IgD-negative memory B cell (primary cell): ENCODE data around the gene TRABD2A. TPM values are rescaled to one million over a fixed set of nuclear protein-coding genes. Genes with fewer than 3 reads are reported as not detected.
"Not testable (repeated sequence)": the region's sequence is repeated elsewhere in the genome, so short reads cannot be mapped to it uniquely, and the experiment has no call there.

Experiments used
- H3K27ac Mint-ChIP-seq, 3 donors: one replicate each; pipeline ENCODE4 v1.8.0; 2020 to 2022; ENCODE audit warnings: mild to moderate bottlenecking in 3 of 3, mixed read lengths in 3 of 3, moderate library complexity in 1 of 3
- H3K27me3 Mint-ChIP-seq: one replicate; pipeline ENCODE4 v1.8.0; 2021; ENCODE audit warnings: mixed read lengths
- H3K36me3 Mint-ChIP-seq: one replicate; pipeline ENCODE4 v1.8.0; 2020; ENCODE audit warnings: mild to moderate bottlenecking, mixed read lengths
- H3K4me1 Mint-ChIP-seq, 3 donors: one replicate each; pipeline ENCODE4 v1.8.0; 2020 to 2022; ENCODE audit warnings: mixed read lengths in 3 of 3, mild to moderate bottlenecking in 1 of 3
- H3K4me3 Mint-ChIP-seq, 4 donors: one replicate each; pipeline ENCODE4 v1.8.0; 2020 to 2022; ENCODE audit warnings: mild to moderate bottlenecking in 4 of 4, mixed read lengths in 4 of 4, moderate library complexity in 3 of 4
- H3K9me3 Mint-ChIP-seq, 3 donors: one replicate each; pipeline ENCODE4 v1.8.0; 2020 to 2021; ENCODE audit warnings: mixed read lengths in 3 of 3, mild to moderate bottlenecking in 1 of 3
- polyA plus RNA-seq: library from polyadenylated mRNA; unstranded; fragments of 300-500 nt; fragmentation: Illumina TruSeq; gene quantifications from one replicate; pipeline ENCODE4 v1.2.3, GENCODE V29; 2021

Gene TRABD2A, protein sequence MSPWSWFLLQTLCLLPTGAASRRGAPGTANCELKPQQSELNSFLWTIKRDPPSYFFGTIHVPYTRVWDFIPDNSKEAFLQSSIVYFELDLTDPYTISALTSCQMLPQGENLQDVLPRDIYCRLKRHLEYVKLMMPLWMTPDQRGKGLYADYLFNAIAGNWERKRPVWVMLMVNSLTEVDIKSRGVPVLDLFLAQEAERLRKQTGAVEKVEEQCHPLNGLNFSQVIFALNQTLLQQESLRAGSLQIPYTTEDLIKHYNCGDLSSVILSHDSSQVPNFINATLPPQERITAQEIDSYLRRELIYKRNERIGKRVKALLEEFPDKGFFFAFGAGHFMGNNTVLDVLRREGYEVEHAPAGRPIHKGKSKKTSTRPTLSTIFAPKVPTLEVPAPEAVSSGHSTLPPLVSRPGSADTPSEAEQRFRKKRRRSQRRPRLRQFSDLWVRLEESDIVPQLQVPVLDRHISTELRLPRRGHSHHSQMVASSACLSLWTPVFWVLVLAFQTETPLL
- polyA plus RNA-seq: 5.7 TPM

DNA sequence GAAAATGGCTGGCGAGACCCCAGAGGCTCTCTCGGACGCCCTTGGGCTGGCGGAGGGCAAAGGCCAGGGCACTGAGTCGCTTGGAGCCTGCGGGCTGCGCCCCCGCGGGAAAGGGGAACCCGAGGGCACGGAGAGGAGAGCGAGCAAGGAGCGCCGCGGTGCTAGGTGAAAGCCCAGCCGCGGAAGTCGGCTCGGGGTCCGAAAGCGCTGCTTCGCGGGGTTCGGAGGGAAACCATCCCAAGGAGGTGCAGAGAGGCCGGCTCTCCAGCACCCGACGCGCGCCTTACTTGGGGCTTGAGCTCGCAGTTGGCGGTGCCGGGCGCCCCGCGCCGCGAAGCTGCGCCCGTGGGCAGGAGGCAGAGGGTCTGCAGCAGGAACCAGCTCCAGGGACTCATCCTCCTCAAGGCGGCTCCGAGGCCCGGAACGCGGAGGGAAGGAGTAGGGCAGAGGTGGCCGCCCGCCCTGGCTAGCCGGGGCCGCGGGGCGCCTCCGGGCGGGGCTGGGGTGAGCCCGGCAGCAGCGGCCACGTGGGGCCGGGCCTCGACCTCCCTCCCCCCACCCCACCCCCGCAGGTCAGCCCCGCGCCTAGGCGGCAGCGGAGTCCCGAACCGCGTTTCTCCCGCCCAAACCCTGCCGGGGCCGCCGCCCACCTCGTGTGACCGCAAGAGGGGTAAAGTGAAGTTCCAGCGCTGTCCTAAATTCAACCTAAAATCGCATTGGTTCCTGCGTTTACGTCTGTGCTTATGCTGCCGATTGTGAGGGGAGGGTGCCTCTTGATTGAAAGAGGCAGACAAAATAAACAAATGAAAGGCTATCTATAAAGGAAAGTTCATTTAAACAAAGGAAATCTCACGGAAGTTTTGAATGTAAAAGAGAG lies at the start of gene TRABD2A:
TSS of gene TRABD2A (minus strand) at position 440 of the 877 bp plus-strand sequence. CDS start at position 395, 45 bp downstream.
- Mint-ChIP-seq H3K27me3 (peaks cover 9% of the 10 kb centered on the region), H3K4me1 (peaks cover 15 to 24% (median 15%) of the 10 kb centered on the region in 3 donors), H3K9me3 (no peaks in the 10 kb centered on the region)

DNA sequence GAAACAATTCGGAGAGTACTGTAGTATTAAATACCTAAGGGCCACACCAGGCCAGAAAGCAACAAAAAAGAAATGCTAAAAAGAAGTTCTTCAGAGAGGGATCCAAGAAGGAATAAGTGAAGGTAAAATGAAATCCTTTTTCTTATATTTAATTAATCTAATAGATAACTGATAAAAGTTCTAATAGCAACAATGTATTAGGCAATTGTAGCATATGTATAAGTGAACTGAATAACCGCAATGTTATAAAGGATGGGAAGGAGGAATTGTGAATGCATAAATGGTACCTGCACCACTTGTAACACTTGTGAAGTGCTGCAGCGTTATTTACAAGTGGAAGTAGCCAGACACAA lies 46.4 kb upstream of the TRABD2A start:
- H3K27me3 Mint-ChIP-seq: no peaks in the 10 kb centered on the region
- peaks cover 27 to 42% (median 33%) of the 10 kb centered on the region in 3 donors for H3K4me1 Mint-ChIP-seq
- peak overlapping the region in 2 of 3 donors; percentile 87 to 98 for H3K27ac Mint-ChIP-seq
- H3K4me3 Mint-ChIP-seq: peak overlapping the region; percentile 97 to 100 (median 99)
- peaks cover 4% of the 10 kb centered on the region for H3K36me3 Mint-ChIP-seq
- H3K9me3 Mint-ChIP-seq: no peaks in the 10 kb centered on the region

More for the DNA sequence above, at the start of gene TRABD2A:
- Mint-ChIP-seq H3K27ac (peak within 1 kb of the TSS; percentile 71 to 94 (median 87)), H3K36me3 (no peaks in the 10 kb centered on the region), H3K4me3 (peak within 1 kb of the TSS; percentile 85 to 95 (median 92))

DNA sequence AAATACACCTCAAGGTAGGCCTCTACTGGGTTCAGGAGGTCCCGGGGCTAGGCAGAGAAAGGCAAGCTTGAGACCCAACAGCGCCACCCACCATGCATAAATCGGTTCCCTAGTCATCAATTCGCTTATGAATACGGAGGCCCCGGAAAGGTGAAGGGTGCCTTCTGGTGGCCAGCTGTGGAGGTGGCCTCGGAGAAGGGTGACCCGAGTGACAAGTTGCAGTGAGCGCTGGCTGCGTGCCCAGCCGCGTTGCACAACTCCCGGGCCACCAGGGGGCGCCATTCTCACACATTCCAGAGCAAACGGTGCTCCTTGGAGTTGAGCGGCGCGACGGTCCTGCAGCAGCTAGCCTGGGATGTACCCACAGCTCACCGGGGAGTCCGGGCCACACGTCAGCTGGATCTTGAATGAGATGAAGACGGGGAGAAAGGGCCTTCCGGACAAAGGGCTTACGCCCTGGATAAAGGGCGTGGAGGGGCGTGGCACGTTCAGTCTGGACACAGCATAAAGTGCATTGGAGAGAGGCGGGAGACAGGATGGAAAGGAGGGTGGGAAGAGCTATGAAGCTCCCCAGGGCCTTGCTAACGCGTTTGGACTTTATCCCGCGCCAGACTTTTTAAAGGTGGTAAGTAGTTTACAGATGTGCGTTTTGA lies 45.0 kb upstream of the TRABD2A start:
- no peaks in the 10 kb centered on the region for H3K27me3 Mint-ChIP-seq

DNA sequence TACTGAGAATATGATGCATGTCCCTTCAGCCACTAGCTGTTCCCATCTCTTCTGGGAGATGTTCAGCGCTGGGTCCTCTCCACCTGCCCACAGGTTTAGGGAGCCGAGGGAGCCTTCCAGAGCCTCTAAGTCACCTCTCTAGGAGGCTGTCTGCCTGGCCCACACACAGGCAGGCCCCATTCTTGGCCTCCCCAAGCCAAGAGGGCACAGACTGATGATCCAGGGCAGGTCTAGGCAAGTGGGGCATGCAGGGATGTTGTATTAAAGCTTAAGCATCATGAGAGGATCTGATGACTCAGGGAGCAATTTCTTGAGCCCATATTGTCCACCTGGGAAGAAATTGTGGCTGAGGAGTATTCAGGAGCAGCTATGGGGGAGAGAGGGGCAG lies 44.4 kb upstream of the TRABD2A start:
- Mint-ChIP-seq H3K27ac (peak overlapping the region in 2 of 3 donors; percentile 87 to 96), H3K4me3 (peak overlapping the region; percentile 97 to 100 (median 99)), H3K4me1 (peaks cover 25 to 32% (median 28%) of the 10 kb centered on the region in 3 donors), H3K27me3 (no peaks in the 10 kb centered on the region), H3K36me3 (peaks cover 4% of the 10 kb centered on the region), H3K9me3 (no peaks in the 10 kb centered on the region)

More for the DNA sequence above, 45.0 kb upstream of the TRABD2A start:
- Mint-ChIP-seq H3K27ac (peak overlapping the region; percentile 87 to 98 (median 96)), H3K36me3 (peaks cover 4% of the 10 kb centered on the region), H3K4me1 (peaks cover 23 to 32% (median 25%) of the 10 kb centered on the region in 3 donors), H3K4me3 (peak overlapping the region; percentile 97 to 100 (median 99)), H3K9me3 (no peaks in the 10 kb centered on the region)

DNA sequence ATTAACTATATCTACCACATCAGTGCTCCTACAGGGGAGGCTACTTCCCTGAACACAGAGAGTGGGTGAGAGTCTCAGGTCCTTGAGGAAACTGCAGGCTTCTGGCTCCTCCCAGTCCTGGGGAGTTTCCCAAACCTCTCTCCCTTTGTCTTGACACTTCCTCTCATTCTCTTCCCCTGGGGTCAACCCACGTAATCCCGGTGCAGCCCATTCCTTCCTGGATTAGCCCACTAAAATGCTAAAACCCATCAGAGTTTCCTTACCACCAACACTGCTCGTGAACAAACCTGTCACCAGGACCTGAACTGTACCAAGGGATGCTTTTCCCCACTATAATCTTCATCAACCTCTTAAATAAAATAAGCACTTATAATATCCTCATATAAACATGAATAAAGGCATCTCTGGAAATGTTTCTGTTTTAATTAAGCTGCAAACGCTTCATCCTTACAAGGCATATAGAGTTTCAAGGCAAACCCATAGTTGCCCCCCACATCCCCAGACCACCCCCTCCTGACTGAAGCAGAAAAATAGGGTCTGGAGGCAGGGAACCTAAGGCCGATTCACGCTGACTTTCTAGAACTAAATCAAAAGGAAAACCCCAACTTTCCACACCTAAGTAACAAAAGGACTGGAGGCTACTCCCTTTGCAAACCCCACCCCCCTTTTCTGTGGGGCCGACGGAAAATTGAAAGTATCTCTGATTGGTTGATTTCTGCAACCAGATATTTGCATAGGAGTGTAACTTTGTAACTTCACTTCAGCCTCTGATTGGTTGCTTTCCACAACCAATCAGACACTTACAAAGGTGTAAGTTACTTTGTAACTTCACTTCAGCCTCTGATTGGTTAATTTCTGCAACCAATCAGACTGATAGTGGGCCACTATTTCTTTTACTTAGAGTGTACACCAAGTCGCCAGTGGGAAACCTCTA lies 43.6 kb upstream of the TRABD2A start:
- Mint-ChIP-seq H3K27ac (peak overlapping the region; percentile 54 to 87 (median 87)), H3K36me3 (peaks cover 4% of the 10 kb centered on the region)

DNA sequence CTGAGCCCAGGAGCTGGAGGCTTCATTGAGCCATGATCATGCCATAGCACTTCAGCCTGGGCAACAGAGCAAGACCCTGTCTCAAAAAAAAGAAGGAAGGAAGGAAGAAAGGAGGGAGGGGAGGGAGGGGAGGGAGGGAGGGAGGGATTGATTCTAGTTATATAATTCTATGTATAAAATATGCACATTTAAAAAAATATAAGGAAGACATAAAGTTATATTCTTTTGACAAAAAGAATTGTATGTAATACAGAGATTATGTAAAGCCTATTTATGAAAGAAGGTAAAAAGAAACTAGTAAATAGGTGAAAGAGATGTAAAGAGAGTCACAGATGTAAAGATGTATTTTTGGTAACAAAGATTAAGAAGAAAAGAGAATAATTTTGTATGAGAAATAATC lies 42.1 kb upstream of the TRABD2A start:
- Mint-ChIP-seq H3K36me3 (peaks cover 4% of the 10 kb centered on the region), H3K27ac (no peak overlapping the region), H3K27me3 (no peaks in the 10 kb centered on the region), H3K9me3 (no peaks in the 10 kb centered on the region), H3K4me3 (no peak overlapping the region), H3K4me1 (peaks cover 35 to 49% (median 43%) of the 10 kb centered on the region in 3 donors)

More for the DNA sequence above, 43.6 kb upstream of the TRABD2A start:
- Mint-ChIP-seq H3K27me3 (no peaks in the 10 kb centered on the region), H3K4me3 (peak overlapping the region; percentile 53 to 100 (median 96)), H3K9me3 (no peaks in the 10 kb centered on the region), H3K4me1 (peaks cover 32 to 37% (median 34%) of the 10 kb centered on the region in 3 donors)

DNA sequence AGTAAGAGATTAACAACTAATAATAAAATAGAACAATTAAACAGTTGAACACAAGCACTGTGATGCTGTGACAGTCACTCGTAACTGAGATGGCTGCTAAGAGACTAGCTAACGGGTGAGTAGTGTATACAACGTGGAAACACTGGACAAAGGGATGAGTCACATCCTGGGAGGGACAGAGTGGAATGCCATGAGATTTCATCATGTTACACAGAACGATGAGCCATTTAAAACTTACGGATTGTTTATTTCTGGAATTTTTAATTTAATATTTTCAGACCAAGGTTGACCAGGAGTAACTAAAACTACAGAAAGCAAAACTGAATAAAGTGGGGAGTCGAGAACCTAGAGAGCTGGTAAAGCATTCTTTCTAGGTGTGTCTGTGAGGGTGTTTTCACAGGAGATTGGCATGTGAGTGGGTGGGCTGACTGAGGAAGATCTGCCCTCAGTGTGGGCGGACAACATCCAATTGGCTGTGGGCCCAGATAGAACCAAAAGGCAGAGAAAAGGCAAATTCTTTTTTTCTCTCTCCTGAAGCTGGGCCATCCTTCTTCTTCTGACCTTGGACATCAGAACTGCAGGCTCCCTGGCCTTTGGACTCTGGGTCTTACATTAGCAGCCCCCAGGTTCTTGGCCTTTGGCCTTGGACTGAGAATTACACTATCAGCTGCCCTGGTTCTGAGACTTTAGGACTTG lies 39.1 kb upstream of the TRABD2A start:
- peak overlapping the region; percentile 3 to 91 (median 80) for H3K4me3 Mint-ChIP-seq
- H3K27me3 Mint-ChIP-seq: no peaks in the 10 kb centered on the region
- peaks cover 4% of the 10 kb centered on the region for H3K36me3 Mint-ChIP-seq
- H3K9me3 Mint-ChIP-seq: no peaks in the 10 kb centered on the region
- peaks cover 16 to 36% (median 32%) of the 10 kb centered on the region in 3 donors for H3K4me1 Mint-ChIP-seq
- H3K27ac Mint-ChIP-seq: peak overlapping the region; percentile 6 to 95 (median 8)

DNA sequence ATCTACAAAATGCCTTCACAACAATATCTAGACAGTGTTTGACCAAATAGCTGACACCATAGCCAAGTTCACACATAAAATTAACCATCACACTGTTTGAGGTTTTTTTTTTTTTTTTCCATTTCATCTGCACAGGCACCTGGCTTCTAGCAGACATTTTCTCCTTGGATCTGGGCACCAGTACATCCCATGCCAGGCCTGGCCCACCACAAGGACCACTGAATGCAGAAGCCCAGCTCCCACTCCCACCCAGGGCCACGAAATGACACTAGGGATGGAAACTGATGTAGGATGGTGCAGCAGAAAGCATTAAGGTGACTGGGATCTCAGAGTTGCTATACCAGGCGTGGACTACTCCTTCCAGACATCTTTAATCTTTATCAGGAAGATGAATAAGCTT lies 37.5 kb upstream of the TRABD2A start:
- peak overlapping the region in 1 of 3 donors; percentile 47 for H3K27ac Mint-ChIP-seq
- peaks cover 13 to 28% (median 21%) of the 10 kb centered on the region in 3 donors for H3K4me1 Mint-ChIP-seq
- H3K27me3 Mint-ChIP-seq: no peaks in the 10 kb centered on the region
- no peak overlapping the region for H3K4me3 Mint-ChIP-seq
- H3K36me3 Mint-ChIP-seq: peaks cover 2% of the 10 kb centered on the region
- no peaks in the 10 kb centered on the region for H3K9me3 Mint-ChIP-seq

DNA sequence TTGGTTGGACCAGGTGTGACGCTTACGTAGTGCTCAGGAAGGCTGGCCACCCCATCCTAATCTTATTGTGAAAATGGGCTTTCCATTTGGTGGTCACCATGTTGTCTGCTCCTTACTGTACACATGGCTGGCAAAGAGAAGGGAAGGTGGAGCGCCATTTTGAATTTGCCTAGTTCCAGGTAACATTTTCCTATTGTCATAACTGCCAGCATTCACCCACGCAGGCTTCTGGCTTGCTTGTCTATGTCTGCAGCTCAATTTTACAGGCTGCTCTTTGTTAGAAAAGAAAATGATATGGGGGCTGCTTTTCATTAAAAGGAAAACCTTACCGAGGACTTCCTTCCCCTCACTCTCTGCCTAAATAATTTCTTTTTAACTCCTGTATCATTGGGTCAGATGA lies 36.9 kb upstream of the TRABD2A start:
- not testable (repeated sequence) for H3K9me3 Mint-ChIP-seq, H3K27me3 Mint-ChIP-seq, H3K27ac Mint-ChIP-seq, H3K4me3 Mint-ChIP-seq, H3K36me3 Mint-ChIP-seq
- peaks cover 13 to 28% (median 21%) of the 10 kb centered on the region in 3 donors for H3K4me1 Mint-ChIP-seq

DNA sequence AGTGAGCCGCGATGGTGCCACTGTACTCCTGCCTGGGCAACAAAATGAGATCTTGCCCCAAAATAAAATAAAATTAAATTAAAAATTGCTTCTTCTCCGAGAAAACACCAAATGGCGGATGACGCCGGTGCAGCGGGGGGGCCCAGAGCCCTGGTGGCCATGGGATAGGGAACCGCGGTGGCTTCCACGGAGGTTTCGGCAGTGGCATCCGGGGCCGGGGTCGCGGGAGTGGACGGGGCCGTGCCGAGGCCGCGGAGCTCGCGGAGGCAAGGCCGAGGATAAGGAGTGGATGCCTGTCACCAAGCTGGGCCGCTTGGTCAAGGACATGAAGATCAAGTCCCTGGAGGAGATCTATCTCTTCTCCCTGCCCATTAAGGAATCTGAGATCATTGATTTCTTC lies 34.8 kb upstream of the TRABD2A start:
- not testable (repeated sequence) for H3K27me3 Mint-ChIP-seq, H3K9me3 Mint-ChIP-seq, H3K36me3 Mint-ChIP-seq, H3K4me3 Mint-ChIP-seq, H3K27ac Mint-ChIP-seq
- H3K4me1 Mint-ChIP-seq: peaks cover 13 to 26% (median 21%) of the 10 kb centered on the region in 3 donors

DNA sequence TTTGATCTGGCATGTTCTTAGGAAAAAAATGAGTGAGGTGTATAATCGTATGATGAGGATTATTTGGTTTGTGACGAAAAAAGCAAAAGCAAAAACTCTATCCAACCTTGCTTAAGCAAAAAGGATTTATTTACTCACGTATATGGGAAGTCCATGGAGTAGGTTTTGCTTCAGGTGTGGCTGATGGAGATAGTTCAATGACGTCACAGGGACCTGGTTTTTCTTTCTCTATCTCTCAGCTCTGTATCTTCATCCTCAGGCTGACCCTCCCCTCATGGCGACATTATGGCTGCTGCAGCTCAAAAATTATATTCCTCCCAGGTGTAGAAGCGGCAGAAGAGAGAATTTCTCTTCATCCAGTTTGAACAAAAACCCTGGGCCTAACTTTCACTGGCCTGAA lies 33.5 kb upstream of the TRABD2A start:
- peaks cover 12 to 18% (median 16%) of the 10 kb centered on the region in 3 donors for H3K4me1 Mint-ChIP-seq
- no peaks in the 10 kb centered on the region for H3K27me3 Mint-ChIP-seq
- H3K4me3 Mint-ChIP-seq: peak overlapping the region in 1 of 4 donors; percentile 11

DNA sequence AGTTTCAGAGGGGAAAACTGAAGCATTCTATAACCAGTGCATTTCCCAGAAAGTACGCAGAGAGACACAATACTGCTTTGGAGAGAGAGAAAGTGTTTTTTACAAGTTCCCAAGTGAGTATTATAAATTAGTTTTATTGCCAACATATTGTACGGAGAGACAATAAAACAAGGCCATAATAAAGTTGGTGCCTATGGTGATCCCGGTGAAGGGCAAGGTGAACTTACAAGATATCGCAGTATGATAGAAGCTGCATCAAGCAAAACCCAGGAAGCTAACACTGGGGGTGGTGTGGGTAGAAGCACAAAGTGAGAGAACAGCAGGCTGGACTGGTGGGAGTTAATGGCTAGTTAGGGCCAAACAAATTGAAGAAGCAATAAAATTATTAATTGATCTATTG lies 32.1 kb upstream of the TRABD2A start:
- peaks cover 10% of the 10 kb centered on the region for H3K36me3 Mint-ChIP-seq
- H3K27me3 Mint-ChIP-seq: no peaks in the 10 kb centered on the region
- H3K9me3 Mint-ChIP-seq: peaks cover 0 to 5% (median 1%) of the 10 kb centered on the region in 3 donors
- peak overlapping the region in 1 of 3 donors; percentile 17 for H3K27ac Mint-ChIP-seq
- no peak overlapping the region for H3K4me3 Mint-ChIP-seq
- peaks cover 19 to 21% (median 20%) of the 10 kb centered on the region in 3 donors for H3K4me1 Mint-ChIP-seq

More for the DNA sequence above, 33.5 kb upstream of the TRABD2A start:
- Mint-ChIP-seq H3K27ac (peak overlapping the region in 1 of 3 donors; percentile 41), H3K9me3 (peaks cover 0 to 4% (median 1%) of the 10 kb centered on the region in 3 donors), H3K36me3 (peaks cover 7% of the 10 kb centered on the region)

DNA sequence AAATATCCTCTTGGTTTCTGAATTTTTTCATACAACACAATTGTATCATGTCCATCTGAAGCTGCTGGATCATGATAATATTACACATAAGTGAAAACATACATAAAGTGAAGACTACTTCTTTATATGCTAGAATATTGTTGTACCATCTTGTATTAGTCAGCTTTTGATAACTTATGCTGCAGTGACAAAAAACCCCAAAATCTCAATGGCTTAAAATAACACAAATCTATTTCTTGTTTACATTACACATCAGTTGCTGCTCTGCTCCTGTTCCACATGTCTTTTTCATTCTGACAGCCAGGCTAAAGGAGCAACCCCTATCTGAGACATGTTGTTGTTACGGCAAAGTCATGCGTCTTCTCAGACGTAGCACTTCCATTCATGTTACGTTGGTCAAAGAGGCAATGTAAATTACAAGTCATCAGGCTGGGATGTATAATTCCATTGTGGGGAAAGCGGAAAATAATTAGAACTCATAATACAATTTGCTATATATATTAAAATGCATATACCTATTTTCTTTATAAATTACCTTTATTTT lies 30.3 kb upstream of the TRABD2A start:
- no peaks in the 10 kb centered on the region for H3K27me3 Mint-ChIP-seq
- H3K4me1 Mint-ChIP-seq: peaks cover 23 to 32% (median 29%) of the 10 kb centered on the region in 3 donors
- no peak overlapping the region for H3K27ac Mint-ChIP-seq
- H3K4me3 Mint-ChIP-seq: no peak overlapping the region
- H3K36me3 Mint-ChIP-seq: peaks cover 12% of the 10 kb centered on the region
- H3K9me3 Mint-ChIP-seq: peaks cover 0 to 5% (median 1%) of the 10 kb centered on the region in 3 donors
